IPS-20b (cell line): Measurements from ENCODE around the gene MARS1.
"Not testable (repeated sequence)": the region's sequence is repeated elsewhere in the genome, so short reads cannot be mapped to it uniquely, and the experiment has no call there.

Experiments used
- H3K27ac ChIP-seq: one replicate; pipeline ENCODE4 v1.5.1; 2013; ENCODE audit warnings: low read length
- H3K27me3 ChIP-seq: 2 replicates; pipeline ENCODE4 v1.6.1; 2013; ENCODE audit warnings: mild to moderate bottlenecking, low read length, inconsistent platforms; ENCODE audit not compliant: insufficient read depth
- H3K36me3 ChIP-seq: 2 replicates; pipeline ENCODE4 v1.6.1; 2013; ENCODE audit warnings: low read depth, mild to moderate bottlenecking, inconsistent platforms, low read length, moderate library complexity; ENCODE audit not compliant: insufficient read depth
- H3K4me1 ChIP-seq: 2 replicates; pipeline ENCODE4 v1.6.1; 2013; ENCODE audit warnings: mild to moderate bottlenecking, control low read depth, inconsistent platforms, low read length, moderate library complexity; ENCODE audit not compliant: insufficient read depth
- H3K4me3 ChIP-seq: 2 replicates; pipeline ENCODE4 v1.5.1; 2013; ENCODE audit warnings: mild to moderate bottlenecking, low read length, inconsistent platforms
- H3K9ac ChIP-seq: 2 replicates; pipeline ENCODE4 v1.6.1; 2013; ENCODE audit warnings: low read depth, mild to moderate bottlenecking, inconsistent platforms, low read length, moderate library complexity
- H3K9me3 ChIP-seq: 2 replicates; pipeline ENCODE4 v1.6.1; 2013; ENCODE audit warnings: mild to moderate bottlenecking, low read depth, low read length, inconsistent platforms; ENCODE audit not compliant: insufficient read depth

Gene MARS1

DNA sequence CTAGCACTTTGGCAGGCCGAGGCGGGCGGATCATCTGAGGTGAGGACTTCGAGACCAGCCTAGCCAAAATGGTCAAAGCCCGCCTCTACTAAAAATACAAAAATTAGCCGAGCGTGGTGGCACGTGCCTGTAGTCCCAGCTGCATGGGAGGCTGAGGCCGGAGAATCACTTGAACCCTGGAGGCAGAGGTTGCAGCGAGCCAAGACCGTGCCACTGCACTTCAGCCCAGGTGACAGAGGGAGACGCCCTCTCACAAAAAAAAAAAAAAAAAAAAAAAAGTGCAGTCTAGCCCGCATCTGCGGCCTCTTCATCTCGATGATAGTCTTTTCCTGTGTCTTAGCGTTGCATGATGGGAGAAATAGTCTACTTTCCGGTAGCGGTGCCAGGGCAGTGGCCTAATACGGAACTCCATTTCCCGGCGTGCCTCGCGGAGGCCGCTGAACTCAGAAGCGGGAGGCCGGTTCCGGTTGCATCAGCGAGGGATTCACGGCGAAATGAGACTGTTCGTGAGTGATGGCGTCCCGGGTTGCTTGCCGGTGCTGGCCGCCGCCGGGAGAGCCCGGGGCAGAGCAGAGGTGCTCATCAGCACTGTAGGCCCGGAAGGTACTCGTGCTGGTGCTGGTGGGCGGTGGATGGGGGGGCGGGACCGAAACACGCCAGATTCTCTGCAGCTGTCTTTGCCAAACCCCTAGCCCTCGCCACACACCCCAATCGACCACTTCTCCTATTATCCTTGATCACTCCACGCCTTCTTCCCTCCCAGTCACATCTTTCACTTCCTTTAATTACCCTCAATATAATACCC, at the start of gene MARS1:
Gene MARS1, plus strand, starts transcription at position 472 of the 805 bp plus-strand sequence. Its CDS starts 23 bp downstream, at position 495.
- H3K27me3 ChIP-seq = no peaks in the 10 kb centered on the region
- peaks cover 8% of the 10 kb centered on the region; the same call in 1 of the 2 replicates for H3K4me1 ChIP-seq
- peaks cover 39% of the 10 kb centered on the region for H3K36me3 ChIP-seq
- peak within 1 kb of the TSS; percentile 97 for H3K9ac ChIP-seq
- peaks cover under 1% of the 10 kb centered on the region; the same call in 1 of the 2 replicates for H3K9me3 ChIP-seq
- peak within 1 kb of the TSS; percentile 74 for H3K27ac ChIP-seq
- peak within 1 kb of the TSS; percentile 95 for H3K4me3 ChIP-seq

DNA sequence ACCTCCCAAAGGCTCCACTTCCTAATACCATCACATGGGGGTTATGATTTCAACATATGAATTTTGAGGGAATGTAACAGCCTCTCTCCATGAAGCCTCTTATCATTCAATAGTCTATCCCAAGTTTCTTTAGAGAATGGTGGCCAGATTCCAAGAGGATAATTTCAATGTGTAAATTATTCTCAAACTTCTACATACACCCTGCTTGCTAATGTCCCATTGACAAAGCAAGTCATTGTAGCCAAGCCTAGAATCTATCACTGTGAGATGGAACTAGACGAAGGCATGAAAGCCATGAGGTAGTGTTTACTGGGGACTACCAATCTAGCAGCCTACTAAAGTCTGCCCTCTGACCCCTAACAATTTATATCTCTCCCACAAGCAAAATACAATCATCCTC, 49.5 kb upstream of the MARS1 start:
- Histone ChIP-seq H3K36me3 (no peaks in the 10 kb centered on the region), H3K27me3 (no peaks in the 10 kb centered on the region), H3K4me1 (no peaks in the 10 kb centered on the region), H3K27ac (no peak overlapping the region), H3K9ac (no peak overlapping the region), H3K4me3 (no peak overlapping the region), H3K9me3 (peaks cover 4% of the 10 kb centered on the region)

DNA sequence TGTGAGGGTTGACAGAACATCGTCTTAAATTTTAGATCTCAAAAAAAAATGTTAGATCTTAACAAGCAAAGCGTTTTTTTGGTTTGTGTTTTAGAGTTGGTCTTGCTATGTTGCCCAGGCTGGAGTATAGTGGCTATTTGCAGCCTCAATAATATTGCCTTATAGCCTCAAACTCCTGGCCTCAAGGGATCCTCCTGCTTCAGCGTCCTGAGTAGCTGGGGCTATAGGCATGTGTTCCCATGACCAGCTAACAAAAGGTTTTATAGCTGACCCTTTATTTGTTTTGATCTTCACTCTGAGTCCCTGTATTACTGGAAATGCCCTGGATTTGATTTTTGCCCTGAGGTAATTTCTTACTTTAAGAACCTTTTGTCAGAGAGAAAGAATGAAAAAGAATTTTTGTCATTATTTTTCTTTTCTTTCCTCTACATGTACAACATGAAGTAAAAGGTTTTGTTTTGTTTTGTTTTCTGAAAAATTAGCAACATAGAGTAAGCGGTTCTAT, 48.1 kb upstream of the MARS1 start:
- no peak overlapping the region for H3K9ac ChIP-seq

DNA sequence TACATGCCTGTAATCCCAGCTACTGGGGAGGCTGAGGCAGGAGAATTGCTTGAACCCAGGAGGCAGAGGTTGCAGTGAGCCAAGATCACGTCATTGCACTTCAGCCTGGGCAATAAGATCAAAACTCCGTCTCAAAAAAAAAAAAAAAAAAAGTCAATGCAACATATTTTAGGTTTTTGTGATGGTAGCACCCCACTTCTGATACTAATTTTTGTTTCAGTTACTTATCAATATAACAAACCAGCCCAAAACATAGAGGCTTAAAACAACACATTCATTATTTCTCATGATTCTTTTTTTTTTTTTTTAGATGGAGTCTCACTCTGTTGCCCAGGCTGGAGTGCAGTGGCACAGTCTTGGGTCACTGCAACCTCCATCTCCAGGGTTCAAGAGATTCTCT, 46.5 kb upstream of the MARS1 start:
- H3K9ac ChIP-seq, H3K27ac ChIP-seq, H3K4me3 ChIP-seq, H3K9me3 ChIP-seq, H3K36me3 ChIP-seq, H3K27me3 ChIP-seq, H3K4me1 ChIP-seq: not testable (repeated sequence)

More for the DNA sequence above, 48.1 kb upstream of the MARS1 start:
- Histone ChIP-seq H3K27ac (no peak overlapping the region), H3K36me3 (no peaks in the 10 kb centered on the region), H3K4me1 (no peaks in the 10 kb centered on the region), H3K27me3 (no peaks in the 10 kb centered on the region), H3K9me3 (peaks cover 4% of the 10 kb centered on the region), H3K4me3 (no peak overlapping the region)

DNA sequence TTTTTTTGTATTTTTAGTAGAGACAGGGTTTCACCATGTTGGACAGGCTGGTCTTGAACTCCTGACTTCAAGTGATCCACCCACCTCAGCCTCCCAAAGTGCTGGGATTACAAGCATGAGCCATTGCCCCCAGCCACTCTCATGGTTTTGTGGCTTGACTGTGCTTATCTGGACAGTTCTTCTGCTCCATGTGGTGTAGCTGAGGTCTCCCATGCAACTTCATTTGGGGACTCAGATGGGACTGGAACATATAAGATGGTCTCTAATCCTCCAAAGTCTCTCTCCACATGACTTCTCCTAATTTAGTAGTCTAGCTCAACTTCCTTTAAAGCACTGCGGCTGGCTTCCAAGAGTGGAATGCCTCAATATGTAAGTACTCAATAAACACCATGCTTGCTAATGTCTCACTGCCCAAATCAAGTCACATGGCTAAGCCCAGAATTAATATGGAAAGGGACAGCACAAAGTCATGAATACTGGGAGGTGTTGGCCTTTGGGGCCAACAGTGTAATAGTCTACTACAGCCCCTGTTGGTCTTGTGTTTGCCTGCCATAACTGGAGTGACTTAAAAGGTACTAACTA, 45.9 kb upstream of the MARS1 start:
- no peak overlapping the region for H3K27ac ChIP-seq
- no peaks in the 10 kb centered on the region for H3K4me1 ChIP-seq

DNA sequence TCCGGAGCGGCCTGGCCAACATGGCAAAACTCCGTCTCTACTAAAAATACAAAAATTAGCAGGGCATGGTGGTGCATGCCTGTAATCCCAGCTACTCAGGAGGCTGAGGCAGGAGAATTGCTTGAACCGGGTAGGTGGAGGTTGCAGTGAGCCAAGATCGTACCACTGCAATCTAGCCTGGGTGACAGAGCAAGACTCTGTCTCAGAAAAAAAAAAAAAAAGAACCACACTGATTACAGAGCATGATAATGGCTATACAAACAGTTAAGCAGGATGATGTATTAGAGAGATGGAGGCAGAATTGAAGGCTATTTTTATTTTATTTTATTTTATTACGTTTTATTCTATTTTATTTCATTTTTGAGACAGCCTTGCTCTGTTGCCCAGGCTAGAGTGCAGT, 43.5 kb upstream of the MARS1 start:
- not testable (repeated sequence) for H3K9ac ChIP-seq, H3K27ac ChIP-seq, H3K9me3 ChIP-seq, H3K36me3 ChIP-seq, H3K4me1 ChIP-seq, H3K27me3 ChIP-seq, H3K4me3 ChIP-seq

More for the DNA sequence above, 45.9 kb upstream of the MARS1 start:
- no peak overlapping the region for H3K4me3 ChIP-seq
- no peaks in the 10 kb centered on the region for H3K36me3 ChIP-seq
- peaks cover 4% of the 10 kb centered on the region for H3K9me3 ChIP-seq
- no peak overlapping the region for H3K9ac ChIP-seq
- no peaks in the 10 kb centered on the region for H3K27me3 ChIP-seq

DNA sequence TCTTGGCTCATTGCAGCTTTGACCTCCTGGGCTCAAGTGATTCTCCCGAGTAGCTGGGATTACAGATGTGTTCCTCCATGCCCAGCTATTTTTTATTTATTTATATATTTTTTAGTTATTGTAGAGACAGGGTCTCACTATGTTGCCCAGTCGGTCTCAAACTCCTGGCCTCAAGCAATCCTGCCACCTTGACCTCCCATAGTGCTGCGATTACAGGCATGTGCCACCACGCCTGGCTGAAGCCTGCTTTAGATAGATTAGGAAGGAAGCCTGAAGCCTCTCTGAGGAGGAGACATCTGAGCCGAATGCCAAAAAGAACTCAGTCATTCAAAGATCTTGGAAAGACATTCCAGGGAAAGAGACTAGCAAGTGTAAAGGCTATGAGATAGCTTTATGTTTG, 43.1 kb upstream of the MARS1 start:
- Histone ChIP-seq H3K27me3 (no peaks in the 10 kb centered on the region), H3K9ac (no peak overlapping the region), H3K36me3 (no peaks in the 10 kb centered on the region), H3K4me3 (no peak overlapping the region), H3K4me1 (no peaks in the 10 kb centered on the region), H3K9me3 (peaks cover 4% of the 10 kb centered on the region), H3K27ac (no peak overlapping the region)

DNA sequence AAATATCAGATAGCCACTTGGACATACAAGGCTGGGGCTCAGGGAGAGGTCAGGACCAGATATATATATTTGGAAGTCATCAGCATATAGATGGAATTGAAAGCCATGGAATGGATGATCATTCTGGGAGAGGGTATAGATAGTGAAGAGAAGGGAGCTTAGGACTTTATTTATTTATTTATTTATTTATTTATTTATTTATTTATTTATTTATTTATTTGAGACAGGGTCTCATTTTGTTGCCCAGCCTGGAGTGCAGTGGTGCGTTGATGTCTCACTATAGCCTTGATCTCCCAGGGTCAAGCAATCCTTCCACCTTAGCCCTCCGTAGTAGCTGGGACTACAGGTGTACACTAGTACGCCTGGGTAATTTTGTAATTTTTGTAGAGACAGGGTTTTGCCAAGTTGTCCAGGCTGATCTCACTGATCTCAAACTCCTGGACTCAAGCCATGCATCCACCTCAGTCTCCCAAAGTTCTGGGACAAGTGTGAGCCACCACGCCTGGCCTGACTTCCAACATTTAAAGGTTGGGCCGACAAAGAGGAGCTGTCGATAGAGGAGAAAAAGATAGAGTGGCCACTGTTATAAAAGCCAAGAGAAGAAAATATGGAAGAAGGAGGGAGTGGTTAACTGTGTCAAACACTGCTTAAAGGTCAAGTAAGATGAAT, 41.4 kb upstream of the MARS1 start:
- no peak overlapping the region for H3K9ac ChIP-seq
- no peaks in the 10 kb centered on the region for H3K36me3 ChIP-seq
- peaks cover 3% of the 10 kb centered on the region for H3K9me3 ChIP-seq
- H3K4me1 ChIP-seq = no peaks in the 10 kb centered on the region
- H3K27me3 ChIP-seq = no peaks in the 10 kb centered on the region
- H3K4me3 ChIP-seq = no peak overlapping the region
- H3K27ac ChIP-seq = no peak overlapping the region

DNA sequence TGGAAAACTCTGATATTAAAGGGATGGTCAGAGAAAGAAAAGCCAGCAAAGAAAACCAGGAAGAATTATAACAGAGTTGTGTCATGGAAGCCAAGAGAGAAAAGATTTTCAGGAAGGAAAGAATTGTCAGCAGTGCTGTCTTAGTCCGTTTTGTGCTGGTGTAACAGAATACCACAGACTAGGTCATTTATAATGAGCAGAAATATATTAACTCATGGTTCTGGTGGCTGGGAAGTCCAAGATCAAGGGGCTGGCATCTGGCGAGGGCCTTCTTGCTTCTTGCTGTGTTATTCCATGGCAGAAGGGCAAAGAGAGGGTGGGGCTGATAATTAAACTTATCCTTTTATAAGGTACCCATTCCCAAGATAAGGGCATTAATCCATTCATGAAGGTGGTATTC, 39.2 kb upstream of the MARS1 start:
- H3K9ac ChIP-seq = no peak overlapping the region
- H3K4me3 ChIP-seq = no peak overlapping the region
- no peaks in the 10 kb centered on the region for H3K36me3 ChIP-seq
- H3K27ac ChIP-seq = no peak overlapping the region
- no peaks in the 10 kb centered on the region for H3K9me3 ChIP-seq
- H3K4me1 ChIP-seq = peaks cover 11% of the 10 kb centered on the region
- H3K27me3 ChIP-seq = no peaks in the 10 kb centered on the region

DNA sequence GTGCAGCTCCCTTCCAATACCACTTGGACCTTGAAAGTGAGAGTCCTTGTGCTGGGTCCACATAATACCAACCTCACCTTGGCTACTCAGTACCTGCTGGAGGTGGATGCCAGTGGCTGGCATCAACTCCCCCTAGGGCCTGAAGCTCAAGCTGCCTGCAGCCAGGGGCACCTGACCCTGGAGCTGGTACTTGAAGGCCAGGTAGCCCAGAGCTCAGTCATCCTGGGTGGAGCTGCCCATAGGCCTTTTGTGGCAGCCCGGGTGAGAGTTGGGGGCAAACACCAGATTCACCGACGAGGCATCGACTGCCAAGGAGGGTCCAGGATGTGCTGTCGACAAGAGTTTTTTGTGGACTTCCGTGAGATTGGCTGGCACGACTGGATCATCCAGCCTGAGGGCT, 38.5 kb upstream of the MARS1 start:
- H3K27me3 ChIP-seq = no peaks in the 10 kb centered on the region
- peaks cover 12% of the 10 kb centered on the region for H3K4me1 ChIP-seq
- no peak overlapping the region for H3K9ac ChIP-seq
- no peaks in the 10 kb centered on the region for H3K9me3 ChIP-seq
- no peak overlapping the region for H3K27ac ChIP-seq
- no peaks in the 10 kb centered on the region for H3K36me3 ChIP-seq
- H3K4me3 ChIP-seq = no peak overlapping the region

DNA sequence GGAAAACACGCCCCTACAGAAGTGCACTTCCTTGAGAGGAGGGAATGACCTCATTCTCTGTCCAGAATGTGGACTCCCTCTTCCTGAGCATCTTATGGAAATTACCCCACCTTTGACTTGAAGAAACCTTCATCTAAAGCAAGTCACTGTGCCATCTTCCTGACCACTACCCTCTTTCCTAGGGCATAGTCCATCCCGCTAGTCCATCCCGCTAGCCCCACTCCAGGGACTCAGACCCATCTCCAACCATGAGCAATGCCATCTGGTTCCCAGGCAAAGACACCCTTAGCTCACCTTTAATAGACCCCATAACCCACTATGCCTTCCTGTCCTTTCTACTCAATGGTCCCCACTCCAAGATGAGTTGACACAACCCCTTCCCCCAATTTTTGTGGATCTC, 37.8 kb upstream of the MARS1 start:
- H3K27ac ChIP-seq = no peak overlapping the region
- H3K4me1 ChIP-seq = peaks cover 16% of the 10 kb centered on the region
- no peaks in the 10 kb centered on the region for H3K27me3 ChIP-seq
- H3K4me3 ChIP-seq = no peak overlapping the region
- no peaks in the 10 kb centered on the region for H3K9me3 ChIP-seq
- no peaks in the 10 kb centered on the region for H3K36me3 ChIP-seq
- no peak overlapping the region for H3K9ac ChIP-seq
